DND-41 (cell line): Measurements from ENCODE around the gene MIGA2.

ENCODE experiments used
- ATAC-seq: fragments of 200-7000 bp; cut with Tn5 transposase; 3 replicates; pipeline ENCODE4 v1.9.1; 2021; ENCODE audit warnings: low read depth; ENCODE audit not compliant: insufficient read depth
- DNase-seq: peaks from one replicate; pipeline ENCODE4 v3.0.0-alpha.2; 2020
- H2AFZ ChIP-seq: 2 replicates; pipeline ENCODE4 v1.6.0; 2012; ENCODE audit warnings: low read depth, low read length
- H3K27ac ChIP-seq: 2 replicates; pipeline ENCODE4 v1.5.1; 2012; ENCODE audit warnings: low read length, inconsistent platforms
- H3K27me3 ChIP-seq: fragments of 200-600 bp; sonication (generic); 2 replicates; pipeline ENCODE4 v1.6.0; 2012; ENCODE audit warnings: low read length, mild to moderate bottlenecking, inconsistent platforms; ENCODE audit not compliant: insufficient read depth, poor library complexity
- H3K36me3 ChIP-seq: 2 replicates; pipeline ENCODE4 v1.5.1; 2012; ENCODE audit warnings: low read length, inconsistent platforms; ENCODE audit not compliant: insufficient read depth
- H3K4me1 ChIP-seq: 2 replicates; pipeline ENCODE4 v1.5.1; 2012; ENCODE audit warnings: mild to moderate bottlenecking, low read length; ENCODE audit not compliant: insufficient read depth
- H3K4me2 ChIP-seq: 2 replicates; pipeline ENCODE4 v1.6.0; 2012; ENCODE audit warnings: mild to moderate bottlenecking, moderate library complexity, low read length, inconsistent platforms; ENCODE audit not compliant: insufficient read depth
- H3K4me3 ChIP-seq, 2 experiments: fragments of 200-600 bp in 1 of 2; shearing (Covaris generic) in 1 of 2; 2 replicates each; pipeline ENCODE4 v1.5.1; 2012 to 2016; ENCODE audit warnings: inconsistent platforms in 2 of 2, low read length in 2 of 2, mild to moderate bottlenecking in 2 of 2, low read depth in 1 of 2, moderate library complexity in 1 of 2
- H3K79me2 ChIP-seq: 2 replicates; pipeline ENCODE4 v1.6.0; 2012; ENCODE audit warnings: low read length, inconsistent platforms; ENCODE audit not compliant: insufficient read depth
- H3K9ac ChIP-seq: 2 replicates; pipeline ENCODE4 v1.6.0; 2012; ENCODE audit warnings: low read depth, mild to moderate bottlenecking, inconsistent platforms, low read length, moderate library complexity
- H3K9me3 ChIP-seq: 2 replicates; pipeline ENCODE4 v1.5.1; 2012; ENCODE audit warnings: low read length, moderate library complexity, mild to moderate bottlenecking, inconsistent platforms; ENCODE audit not compliant: insufficient read depth, severe bottlenecking
- H4K20me1 ChIP-seq: 2 replicates; pipeline ENCODE4 v1.6.0; 2012; ENCODE audit warnings: low read length; ENCODE audit not compliant: insufficient read depth
- CTCF ChIP-seq: IDR thresholded peaks from 2 replicates; pipeline ENCODE4 v1.5.1; 2012; ENCODE audit warnings: borderline replicate concordance, low read length, moderate library complexity, mild to moderate bottlenecking; ENCODE audit not compliant: poor library complexity, severe bottlenecking; ENCODE audit errors: extremely low read depth
- EZH2 ChIP-seq: IDR thresholded peaks from 3 replicates; pipeline ENCODE4 v1.6.1; 2012; ENCODE audit warnings: borderline replicate concordance, low read depth, mild to moderate bottlenecking, moderate library complexity, low read length, inconsistent platforms; ENCODE audit not compliant: severe bottlenecking

MIGA2 gene

GRCh38 chr9:129058965-129059795 lies 22.8 kb downstream of the MIGA2 start:
- DNase-seq, result no peak
- no peak overlapping the region for H3K9ac ChIP-seq

GRCh38 chr9:129059796-129060785 lies 23.7 kb downstream of the MIGA2 start:
- no peak for TF ChIP-seq EZH2
- no peak for TF ChIP-seq CTCF
- Histone ChIP-seq H3K4me1 (no peaks in the 10 kb centered on the region), H4K20me1 (no peaks in the 10 kb centered on the region), H3K9ac (no peak overlapping the region), H3K4me2 (no peak overlapping the region), H3K79me2 (no peaks in the 10 kb centered on the region), H3K4me3 (no peak overlapping the region), H3K27me3 (no peaks in the 10 kb centered on the region), H3K27ac (no peak overlapping the region), H3K9me3 (no peaks in the 10 kb centered on the region), H3K36me3 (peaks cover 40% of the 10 kb centered on the region), H2AFZ (no peak overlapping the region)
- no peak for DNase-seq
- ATAC-seq, result no peak

More at GRCh38 chr9:129058965-129059795, 22.8 kb downstream of the MIGA2 start:
- H2AFZ ChIP-seq, result no peak overlapping the region
- H3K4me3 ChIP-seq, result no peak overlapping the region
- no peak overlapping the region for H3K4me2 ChIP-seq
- ATAC-seq, result no peak
- H3K36me3 ChIP-seq, result peaks cover 41% of the 10 kb centered on the region
- H3K27me3 ChIP-seq, result no peaks in the 10 kb centered on the region
- H4K20me1 ChIP-seq, result no peaks in the 10 kb centered on the region
- H3K4me1 ChIP-seq, result no peaks in the 10 kb centered on the region
- H3K9me3 ChIP-seq, result no peaks in the 10 kb centered on the region
- H3K79me2 ChIP-seq, result no peaks in the 10 kb centered on the region
- no peak overlapping the region for H3K27ac ChIP-seq
- TF ChIP-seq CTCF (no peak), EZH2 (no peak)

GRCh38 chr9:129060991-129061390 lies 24.6 kb downstream of the MIGA2 start:
- Histone ChIP-seq H3K9me3 (no peaks in the 10 kb centered on the region), H4K20me1 (no peaks in the 10 kb centered on the region), H3K4me3 (no peak overlapping the region), H3K27ac (no peak overlapping the region), H3K9ac (no peak overlapping the region), H3K4me2 (no peak overlapping the region), H3K27me3 (no peaks in the 10 kb centered on the region), H3K4me1 (no peaks in the 10 kb centered on the region), H3K79me2 (no peaks in the 10 kb centered on the region), H2AFZ (no peak overlapping the region), H3K36me3 (peaks cover 49% of the 10 kb centered on the region)
- DNase-seq (no peak), ATAC-seq (no peak)
- TF ChIP-seq CTCF, result no peak
- no peak for TF ChIP-seq EZH2
